Measurements from ENCODE around the gene RHEB.
A peak's percentile ranks its signal among the peaks of the same experiment; 100 is the strongest.

Gene RHEB

GRCh38 chr7:151447312-151447711 lies 72.4 kb downstream of the RHEB start:
- no peak for DNase-seq

DNA sequence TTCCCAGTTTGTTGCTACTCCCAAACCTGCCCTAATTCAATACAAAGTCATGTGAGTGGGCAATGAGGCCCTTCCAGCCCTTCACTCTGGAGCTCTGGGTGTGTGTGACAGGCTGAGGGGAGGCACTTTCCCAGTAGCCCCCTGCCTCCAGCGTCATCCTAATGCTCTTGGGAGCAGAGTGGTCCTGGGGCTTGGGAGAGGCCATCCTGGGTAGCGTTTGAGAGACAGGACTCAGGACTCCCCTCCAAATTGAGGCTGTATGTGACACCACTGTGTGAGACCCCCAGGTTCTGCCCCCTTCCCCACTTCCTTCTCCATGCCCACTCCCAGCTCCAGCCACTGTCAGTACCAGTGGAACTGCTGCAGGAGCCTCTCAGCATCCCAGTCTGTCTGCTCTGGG lies 73.3 kb downstream of the RHEB start:
- DNase-seq = no peak

- DNase-seq = no peak
These were observed 75.1 kb downstream of the RHEB start for GRCh38 chr7:151444632-151445031.

- no peak for DNase-seq
These were observed 76.8 kb downstream of the RHEB start for GRCh38 chr7:151442776-151443496.

- DNase-seq = no peak
These were observed 78.8 kb downstream of the RHEB start for GRCh38 chr7:151440799-151441445.

GRCh38 chr7:151439855-151440798 lies 79.6 kb downstream of the RHEB start, which contains the start of gene CRYGN:
Gene CRYGN (minus strand): TSS chr7:151440141. CDS start chr7:151439917, 224 bp downstream.
- no peak for DNase-seq

DNA sequence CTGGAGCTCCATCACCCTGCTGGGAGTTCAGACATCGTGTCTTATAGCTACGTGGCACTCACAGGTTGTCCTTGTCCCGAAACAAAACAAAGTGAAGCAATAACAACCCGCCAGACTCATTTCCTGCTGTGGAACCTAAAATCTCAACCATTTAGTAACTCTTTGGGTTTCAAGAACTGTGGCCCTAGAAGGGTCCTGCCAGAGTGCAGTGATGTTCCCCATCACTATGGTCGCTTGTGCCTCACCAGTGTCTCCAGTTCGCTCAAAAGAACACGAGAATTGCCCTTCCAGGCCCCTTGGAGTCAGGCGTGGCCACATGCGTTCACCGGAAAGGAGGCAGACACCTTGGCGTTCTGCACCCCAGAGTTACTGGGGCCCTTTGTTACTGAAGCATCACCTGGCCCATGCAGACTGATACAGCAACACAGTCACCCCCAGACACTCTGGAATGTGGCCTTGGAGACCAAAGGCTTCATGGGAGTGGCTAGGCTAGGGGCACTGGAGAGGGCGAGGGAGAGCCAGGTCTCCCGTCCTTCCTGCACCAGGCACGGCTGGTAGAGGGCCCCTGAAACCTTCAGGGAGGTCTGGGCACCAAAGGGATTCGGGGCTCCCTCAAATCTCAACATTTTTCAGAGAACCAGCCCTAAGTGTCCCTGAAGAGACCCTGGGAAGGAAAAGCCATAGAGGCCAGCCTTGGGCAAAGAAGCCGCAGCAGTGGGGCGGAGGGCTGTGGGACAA lies 80.7 kb downstream of the RHEB start:
- no peak for DNase-seq

DNA sequence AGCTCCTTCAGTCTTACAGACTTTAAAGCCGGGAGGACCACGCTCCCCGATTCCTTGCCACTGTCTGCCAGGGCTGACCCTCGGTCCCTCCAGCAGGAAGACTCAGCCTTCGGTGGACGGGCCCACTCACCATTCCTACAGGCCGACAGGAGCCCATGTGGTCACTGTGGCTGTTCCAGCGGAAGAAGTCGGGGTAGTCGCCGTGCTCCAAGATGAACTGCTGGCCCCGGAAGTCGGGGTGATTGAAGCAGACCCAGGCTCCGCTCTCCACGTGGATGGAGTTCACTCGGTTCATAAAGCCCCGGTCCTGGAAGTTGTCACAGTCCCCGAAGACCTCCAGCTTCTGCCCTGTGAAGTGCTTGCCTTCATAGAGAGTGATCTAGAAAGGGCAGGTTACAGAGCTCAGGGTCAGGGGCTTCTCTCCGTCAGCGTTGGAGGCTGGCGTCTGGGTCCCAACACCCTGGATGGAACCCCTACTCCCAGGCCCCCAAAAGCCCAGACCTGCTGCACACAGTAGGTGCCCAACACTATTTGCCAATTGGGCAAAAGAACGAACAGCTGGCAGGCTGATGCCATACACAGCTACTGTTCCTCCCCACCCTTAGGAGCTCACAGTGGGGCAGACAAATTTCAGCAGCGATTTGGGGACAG lies 81.7 kb downstream of the RHEB start:
- no peak for DNase-seq

DNA sequence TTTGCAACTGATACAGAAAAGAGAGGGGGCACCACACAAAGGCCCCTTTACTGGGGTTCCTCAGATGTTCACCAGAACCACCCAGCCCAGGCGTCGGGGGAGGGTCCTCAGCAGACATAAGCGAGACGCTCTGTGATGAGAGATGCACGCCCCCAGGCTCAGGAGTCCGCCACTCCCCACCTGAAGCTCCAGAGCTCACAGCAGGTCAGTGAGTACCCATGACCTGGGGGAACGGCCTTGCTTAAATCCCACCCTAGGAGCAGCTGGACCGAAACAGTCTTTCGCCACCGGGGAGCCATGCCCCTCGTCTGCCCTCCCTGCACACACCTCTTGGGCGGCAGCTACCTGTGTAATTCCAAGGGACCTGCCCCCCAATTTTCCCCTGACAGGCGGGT lies 82.5 kb downstream of the RHEB start:
- DNase-seq = no peak

- DNase-seq = no peak
These were observed 83.1 kb downstream of the RHEB start for GRCh38 chr7:151436446-151437158.

- DNase-seq = no peak
These were observed 83.7 kb downstream of the RHEB start for GRCh38 chr7:151435971-151436370.

DNA sequence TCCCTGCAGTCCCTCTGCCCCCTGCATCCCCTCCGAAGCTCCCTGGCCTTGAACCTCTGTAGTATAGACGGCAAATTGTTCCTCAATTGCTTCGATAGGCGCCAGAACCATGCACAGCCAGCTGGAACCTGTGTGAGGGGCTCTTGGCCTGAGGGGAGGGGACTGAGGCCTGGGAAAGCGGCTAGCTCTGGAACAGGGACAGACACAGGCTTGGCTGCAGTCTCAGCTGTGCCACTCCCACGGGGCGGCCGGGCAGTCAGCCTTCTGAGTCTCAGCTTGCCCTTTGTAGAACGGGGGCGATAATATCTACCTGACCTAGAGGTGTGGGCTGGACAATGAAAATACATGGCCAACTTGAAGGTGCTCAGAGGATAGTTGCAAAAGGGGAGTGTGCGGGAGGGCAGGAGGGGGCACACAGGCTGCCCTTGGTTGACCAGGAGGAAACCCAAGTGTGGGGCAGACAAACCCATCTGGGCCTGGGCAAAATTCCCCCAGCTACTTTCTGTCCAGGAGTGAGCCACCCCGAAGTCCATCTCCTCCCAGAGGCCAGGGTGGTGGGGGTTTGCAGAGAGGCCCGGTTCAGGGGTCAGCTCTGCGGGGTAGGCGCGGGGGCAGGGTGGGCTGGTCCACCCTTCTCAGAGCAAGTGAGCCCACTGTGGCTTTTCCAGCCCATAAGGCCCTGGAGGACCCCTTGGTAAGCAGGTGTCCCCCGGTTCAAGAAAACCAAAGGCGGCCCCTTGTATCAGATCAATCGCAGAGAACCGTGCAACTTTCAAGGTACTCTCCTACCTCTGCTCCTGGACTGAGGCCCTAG lies 84.4 kb downstream of the RHEB start:
- DNase-seq = peak; percentile 7

DNA sequence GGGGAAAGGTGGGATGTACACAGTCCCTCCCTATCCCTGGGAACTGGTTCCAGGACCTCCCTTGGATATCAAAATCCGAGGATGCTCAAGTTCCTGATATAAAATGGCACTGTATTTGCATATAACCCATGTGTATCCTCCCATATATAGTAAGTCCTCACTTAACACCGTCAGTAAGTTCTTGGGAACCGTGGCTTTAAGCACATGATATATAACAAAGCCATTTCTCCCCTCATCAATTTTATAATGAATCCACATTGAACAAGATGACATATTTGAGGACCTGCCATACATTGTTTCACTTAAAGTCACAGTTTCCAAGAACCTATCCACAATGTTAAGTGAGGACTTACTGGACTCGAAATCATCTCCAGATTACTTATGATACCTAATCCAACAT lies 85.1 kb downstream of the RHEB start:
- no peak for DNase-seq

DNA sequence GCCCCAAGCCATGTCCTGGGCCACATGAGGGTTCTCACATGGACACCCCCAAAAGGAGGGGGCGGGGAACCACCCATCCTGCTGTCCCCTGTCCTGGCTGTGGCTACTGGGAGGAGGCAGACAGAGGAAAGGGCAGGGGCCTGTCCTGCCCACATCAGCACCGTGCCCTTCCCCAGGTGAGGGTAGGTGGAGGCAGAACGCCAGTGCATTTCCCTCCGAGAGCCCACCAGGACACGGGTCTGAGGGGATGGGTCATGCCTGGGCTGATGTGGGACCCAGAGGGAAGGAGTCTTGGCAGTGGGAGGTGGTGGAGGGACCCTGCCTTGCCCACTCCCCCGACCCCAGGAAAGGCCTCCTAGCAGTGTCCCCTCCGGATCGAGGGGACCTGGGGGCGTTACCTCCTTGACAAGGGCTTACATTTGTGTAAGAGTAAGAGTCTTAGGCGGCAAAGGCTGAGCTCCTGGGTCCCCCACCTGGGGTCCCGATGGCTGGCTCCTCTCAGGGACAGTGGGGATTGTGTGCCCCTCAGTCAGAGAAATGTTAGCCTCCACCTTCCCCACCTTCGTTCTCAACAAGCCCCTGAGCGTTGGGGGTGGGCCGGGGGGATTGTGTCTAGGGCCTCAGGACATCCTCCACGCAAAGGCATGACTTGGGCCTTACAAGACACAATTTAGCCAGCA lies 85.8 kb downstream of the RHEB start:
- DNase-seq = no peak

- DNase-seq = no peak
These were observed 86.8 kb downstream of the RHEB start for GRCh38 chr7:151432658-151433521.

DNA sequence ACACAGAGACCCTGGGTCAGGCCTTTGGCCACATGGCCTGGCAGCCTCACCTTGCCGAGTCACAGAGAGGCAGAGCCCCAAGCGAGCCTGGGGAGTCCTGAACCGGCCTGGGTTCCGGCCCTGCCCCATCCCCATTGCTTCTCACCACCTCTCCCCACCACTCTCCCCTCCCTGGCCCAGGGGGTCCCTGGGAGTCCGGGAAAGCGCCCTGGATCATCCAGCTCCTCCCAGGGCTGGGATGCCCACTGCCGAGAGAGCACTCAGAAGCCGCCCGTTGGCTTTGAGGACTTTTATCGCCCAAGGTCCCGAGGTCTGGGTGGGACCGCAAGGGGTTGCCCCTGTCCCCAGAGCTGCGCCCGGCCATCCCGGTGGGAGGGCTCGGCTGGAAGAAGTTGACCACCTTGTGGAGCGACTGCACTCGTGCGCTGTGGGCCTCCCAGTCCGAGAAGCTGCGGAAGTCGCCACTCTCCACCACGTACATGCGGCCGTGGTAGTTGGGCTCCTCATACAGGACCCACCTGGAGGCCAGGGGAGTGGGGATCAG lies 87.9 kb downstream of the RHEB start:
- no peak for DNase-seq

DNA sequence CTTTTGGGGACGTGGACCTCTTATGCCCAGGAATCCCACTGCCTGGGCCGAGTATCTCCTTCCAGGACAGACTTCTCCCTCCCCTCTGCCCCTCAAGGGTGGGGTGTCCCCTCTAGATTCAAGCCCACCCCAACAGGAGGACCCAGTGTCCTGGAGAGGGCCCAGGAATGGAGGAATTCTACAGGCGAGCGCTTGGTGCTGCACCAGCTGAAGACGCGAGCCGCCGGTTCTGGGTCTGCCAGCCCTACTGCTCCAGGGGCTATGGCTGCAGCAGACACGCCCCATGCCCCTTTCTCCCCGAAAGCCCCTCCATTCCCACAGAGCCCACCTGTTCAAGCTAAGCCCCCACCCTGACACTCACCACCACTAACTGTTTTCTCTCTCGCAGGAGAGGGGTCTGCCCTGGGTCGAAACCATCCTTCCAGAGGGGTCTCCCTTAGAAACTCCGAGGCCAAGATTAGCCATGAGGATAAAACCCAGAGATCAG lies 88.4 kb downstream of the RHEB start:
- no peak for DNase-seq

- DNase-seq = no peak
These were observed 89.1 kb downstream of the RHEB start for GRCh38 chr7:151430391-151431205.

Data from midbrain (tissue), 1 donor.